Kidney epithelial cell (primary cell): ENCODE data around the gene LGALS7B. TPM values are rescaled to one million over a fixed set of nuclear protein-coding genes. Genes with fewer than 3 reads are reported as not detected.
"Not testable (repeated sequence)": the region's sequence is repeated elsewhere in the genome, so short reads cannot be mapped to it uniquely, and the experiment has no call there.

Experiments
- DNase-seq: peaks from one replicate; pipeline ENCODE4 v3.0.0-alpha.2; 2010; ENCODE audit warnings: low read depth
- H3K27me3 ChIP-seq: 2 replicates; pipeline ENCODE4 v1.6.0; 2011; ENCODE audit warnings: low read length; ENCODE audit not compliant: control insufficient read depth, insufficient read depth
- H3K36me3 ChIP-seq: 2 replicates; pipeline ENCODE4 v1.5.1; 2011; ENCODE audit warnings: low read length; ENCODE audit not compliant: control insufficient read depth, insufficient read depth
- H3K4me3 ChIP-seq: 2 replicates; pipeline ENCODE4 v1.5.1; 2011; ENCODE audit warnings: low read depth, mild to moderate bottlenecking, control low read depth, low read length
- total RNA-seq: library from RNA; depleted of rRNA; stranded (reverse); fragments of >200 nt; gene quantifications from 2 replicates; pipeline ENCODE4 v1.2.3, GENCODE V29; 2015
- TF ChIP-seq, protein P1 (sequence below): IDR thresholded peaks from 2 replicates; pipeline ENCODE4 v1.5.1; 2011; ENCODE audit warnings: mild to moderate bottlenecking, moderate library complexity, low read length, control low read depth, inconsistent platforms; ENCODE audit not compliant: insufficient read depth, poor library complexity, severe bottlenecking

Gene LGALS7B
- total RNA-seq, 1 donor from 2014 or later = not detected

DNA sequence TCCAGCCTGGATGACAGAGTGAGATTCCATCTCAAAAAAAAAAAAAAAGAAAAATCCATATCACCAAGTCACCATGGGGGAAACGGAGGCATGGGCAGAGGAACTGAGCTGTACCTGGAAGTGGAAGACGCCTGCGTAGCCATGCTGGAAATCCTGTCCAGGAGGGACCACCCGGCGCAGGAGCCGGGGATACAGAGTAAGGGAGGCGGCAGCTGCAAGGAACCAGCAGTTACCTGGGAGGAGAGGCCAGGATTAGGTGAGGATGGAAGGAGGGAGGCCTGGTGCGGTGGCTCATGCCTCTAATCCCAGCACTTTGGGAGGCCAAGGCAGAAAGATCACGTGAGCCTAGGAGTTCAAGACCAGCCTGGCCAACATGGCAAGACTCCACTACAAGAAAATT is 46.7 kb upstream of the LGALS7B start:
- H3K4me3 ChIP-seq = no peak overlapping the region
- no peaks in the 10 kb centered on the region for H3K27me3 ChIP-seq
- TF ChIP-seq, protein P1, sequence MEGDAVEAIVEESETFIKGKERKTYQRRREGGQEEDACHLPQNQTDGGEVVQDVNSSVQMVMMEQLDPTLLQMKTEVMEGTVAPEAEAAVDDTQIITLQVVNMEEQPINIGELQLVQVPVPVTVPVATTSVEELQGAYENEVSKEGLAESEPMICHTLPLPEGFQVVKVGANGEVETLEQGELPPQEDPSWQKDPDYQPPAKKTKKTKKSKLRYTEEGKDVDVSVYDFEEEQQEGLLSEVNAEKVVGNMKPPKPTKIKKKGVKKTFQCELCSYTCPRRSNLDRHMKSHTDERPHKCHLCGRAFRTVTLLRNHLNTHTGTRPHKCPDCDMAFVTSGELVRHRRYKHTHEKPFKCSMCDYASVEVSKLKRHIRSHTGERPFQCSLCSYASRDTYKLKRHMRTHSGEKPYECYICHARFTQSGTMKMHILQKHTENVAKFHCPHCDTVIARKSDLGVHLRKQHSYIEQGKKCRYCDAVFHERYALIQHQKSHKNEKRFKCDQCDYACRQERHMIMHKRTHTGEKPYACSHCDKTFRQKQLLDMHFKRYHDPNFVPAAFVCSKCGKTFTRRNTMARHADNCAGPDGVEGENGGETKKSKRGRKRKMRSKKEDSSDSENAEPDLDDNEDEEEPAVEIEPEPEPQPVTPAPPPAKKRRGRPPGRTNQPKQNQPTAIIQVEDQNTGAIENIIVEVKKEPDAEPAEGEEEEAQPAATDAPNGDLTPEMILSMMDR = no peak
- DNase-seq = no peak
- no peaks in the 10 kb centered on the region for H3K36me3 ChIP-seq

- H3K4me3 ChIP-seq = no peak overlapping the region
- H3K36me3 ChIP-seq = no peaks in the 10 kb centered on the region
- TF ChIP-seq, protein P1 = no peak
- no peaks in the 10 kb centered on the region for H3K27me3 ChIP-seq
- no peak for DNase-seq
These were observed 46.1 kb upstream of the LGALS7B start for GRCh38 chr19:38742906-38743305.

DNA sequence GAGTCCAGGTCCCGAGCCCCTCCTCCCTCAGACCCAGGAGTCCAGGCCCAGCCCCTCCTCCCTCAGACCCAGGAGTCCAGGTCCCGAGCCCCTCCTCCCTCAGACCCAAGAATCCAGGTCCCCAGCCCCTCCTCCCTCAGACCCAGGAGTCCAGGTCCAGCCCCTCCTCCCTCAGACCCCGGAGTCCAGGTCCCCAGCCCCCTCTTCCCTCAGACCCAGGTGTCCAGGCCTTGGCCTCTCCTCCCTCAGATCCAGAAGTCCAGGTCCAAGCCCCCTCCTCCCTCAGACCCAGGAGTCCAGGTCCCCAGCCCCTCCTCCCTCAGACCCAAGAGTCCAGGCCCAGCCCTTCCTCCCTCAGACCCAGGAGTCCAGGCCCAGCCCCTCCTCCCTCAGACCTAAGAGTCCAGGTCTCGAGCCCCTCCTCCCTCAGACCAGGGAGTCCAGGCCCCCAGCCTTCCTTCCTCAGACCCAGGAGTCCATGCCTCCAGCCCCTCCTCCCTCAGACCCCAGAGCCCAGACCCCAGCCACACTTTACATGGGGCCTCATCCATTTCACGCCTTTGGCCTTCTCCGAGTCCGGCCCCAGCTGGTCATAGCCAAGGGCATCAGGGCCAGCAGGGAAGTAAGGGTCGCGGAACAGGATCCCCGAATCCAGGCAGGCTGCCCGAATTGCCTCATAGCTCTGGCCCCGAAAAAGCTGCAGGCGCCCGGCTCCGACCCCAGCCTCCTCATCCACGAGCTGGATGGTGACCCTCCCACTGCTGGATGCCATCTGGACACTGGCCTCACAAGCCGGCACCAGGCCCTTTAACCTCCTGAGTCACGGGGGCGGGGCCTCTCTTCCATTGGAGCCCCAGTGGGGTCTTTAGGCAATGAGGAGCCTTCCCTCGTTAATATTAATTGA is 45.4 kb upstream of the LGALS7B start:
- Histone ChIP-seq H3K27me3 (no peaks in the 10 kb centered on the region), H3K36me3 (no peaks in the 10 kb centered on the region), H3K4me3 (no peak overlapping the region)
- DNase-seq = no peak
- TF ChIP-seq, protein P1 = no peak

- TF ChIP-seq, protein P1 = no peak
These were observed 44.7 kb upstream of the LGALS7B start, which contains the start of gene CAPN12 for GRCh38 chr19:38744298-38744681. TSS of gene CAPN12 (minus strand) at chr19:38744474. CDS start at chr19:38744165, 309 bp downstream.

DNA sequence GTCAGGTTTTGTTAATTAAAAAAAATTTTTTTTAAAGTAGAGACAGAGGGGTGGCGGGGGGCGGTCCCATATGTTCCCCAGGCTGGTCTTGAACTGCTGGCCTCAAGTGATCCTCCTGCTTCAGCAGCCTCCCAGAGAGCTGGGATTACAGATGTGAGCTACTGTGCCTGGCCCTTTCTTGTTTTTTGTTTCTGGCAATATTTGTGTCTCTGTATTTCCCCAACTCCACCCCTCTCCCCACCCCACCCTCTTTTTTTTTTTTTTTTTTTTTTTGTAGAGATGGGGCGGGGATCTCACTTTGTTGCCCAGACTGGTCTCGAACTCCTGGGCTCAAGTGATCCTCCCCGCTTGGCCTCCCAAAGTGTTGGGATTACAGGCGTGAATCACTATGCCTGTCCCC is 44.1 kb upstream of the LGALS7B start:
- TF ChIP-seq, protein P1 = no peak

More at GRCh38 chr19:38744298-38744681, 44.7 kb upstream of the LGALS7B start, which contains the start of gene CAPN12:
- no peaks in the 10 kb centered on the region for H3K27me3 ChIP-seq
- DNase-seq = no peak
- no peaks in the 10 kb centered on the region for H3K36me3 ChIP-seq
- no peak within 1 kb of the TSS for H3K4me3 ChIP-seq

DNA sequence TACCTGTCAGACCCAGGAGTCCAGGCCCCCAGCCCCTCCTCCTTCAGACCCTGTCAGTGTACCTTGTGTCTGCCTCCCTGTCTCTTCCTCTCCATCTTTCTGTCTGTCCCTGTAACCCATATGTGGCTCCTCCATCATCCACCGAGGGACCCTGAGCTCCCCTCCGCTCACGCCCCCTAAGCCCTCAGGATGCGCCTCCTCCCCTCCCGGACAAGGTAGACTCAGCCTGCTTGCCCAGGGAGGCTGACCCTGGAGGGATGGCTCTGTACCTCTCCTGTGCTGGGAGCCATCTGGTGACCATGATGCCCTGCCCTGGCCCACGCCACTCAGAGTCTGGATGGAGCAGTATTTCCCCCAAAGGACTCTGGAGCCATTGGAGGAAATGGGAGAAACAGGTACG is 43.7 kb upstream of the LGALS7B start:
- no peak overlapping the region for H3K4me3 ChIP-seq
- H3K27me3 ChIP-seq = no peaks in the 10 kb centered on the region
- no peaks in the 10 kb centered on the region for H3K36me3 ChIP-seq
- TF ChIP-seq, protein P1 = no peak
- DNase-seq = no peak

More for the DNA sequence above, 44.1 kb upstream of the LGALS7B start:
- no peak for DNase-seq
- Histone ChIP-seq H3K4me3 (no peak overlapping the region), H3K27me3 (no peaks in the 10 kb centered on the region), H3K36me3 (no peaks in the 10 kb centered on the region)

DNA sequence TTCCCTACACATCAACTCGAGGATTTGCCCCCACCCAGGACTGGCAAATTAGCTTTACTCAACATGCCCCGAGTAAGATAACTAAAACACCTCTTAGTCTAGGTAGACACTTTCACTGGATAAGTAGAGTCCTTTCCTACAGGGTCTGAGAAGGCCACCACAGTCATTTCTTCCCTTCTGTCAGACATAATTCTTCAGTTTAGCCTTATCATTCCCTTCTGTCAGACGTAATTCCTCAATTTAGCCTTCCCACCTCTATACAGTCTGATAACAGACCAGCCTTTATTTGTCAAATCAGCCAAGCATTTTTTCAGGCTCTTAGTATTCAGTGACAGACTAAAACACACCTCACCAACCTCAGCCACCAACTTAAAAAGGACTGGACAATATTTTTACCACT is 35.2 kb upstream of the LGALS7B start:
- H3K4me3 ChIP-seq, DNase-seq, H3K36me3 ChIP-seq, H3K27me3 ChIP-seq: not testable (repeated sequence)

- DNase-seq, H3K4me3 ChIP-seq, H3K27me3 ChIP-seq, H3K36me3 ChIP-seq: not testable (repeated sequence)
These were observed 34.8 kb upstream of the LGALS7B start for GRCh38 chr19:38754196-38754595.
